ENCODE measurements around the gene GRM4.
"Not testable (repeated sequence)": the region's sequence is repeated elsewhere in the genome, so short reads cannot be mapped to it uniquely, and the experiment has no call there.

GRCh38 chr6:34184726-34185125 lies 38.8 kb upstream of the GRM4 start:
- not testable (repeated sequence) for TF ChIP-seq CTCF, POLR2A (IDR thresholded peaks at IDR 0.05)
